A549 (cell line): ENCODE results near the gene CHAF1A. TPM values are rescaled to one million over a fixed set of nuclear protein-coding genes. Genes with fewer than 3 reads are reported as not detected.

Source experiments
- ATAC-seq, 2 experiments: fragments of 200-7000 bp in 1 of 2; fragments of >200 bp in 1 of 2; cut with Nextera tagmentation in 1 of 2; cut with Tn5 transposase in 1 of 2; 3 replicates each; pipeline versions ENCODE4 v1.8.0 to v1.9.1; 2018 to 2020; ENCODE audit warnings: mild to moderate bottlenecking in 1 of 2, moderate library complexity in 1 of 2
- CTCF ChIA-PET: fragments of 300-600 bp; sonication (Branson Sonifier 250); formaldehyde crosslinking; extraction: SDS; loops from one replicate; lab custom pipeline; 2021; ENCODE audit warnings: antibody characterized with exemption, inconsistent platforms; lab: Yijun Ruan, JAX
- POLR2A ChIA-PET: fragments of 350-600 bp; formaldehyde crosslinking; extraction: SDS; loops from one replicate; lab custom pipeline; 2021; ENCODE audit warnings: antibody characterized with exemption, inconsistent platforms; lab: Yijun Ruan, JAX
- DNase-seq, 2 experiments: peaks; one replicate each; pipeline versions ENCODE4 v3.0.0 to v3.0.0-alpha.2; 2011 to 2016; ENCODE audit warnings: low read depth in 1 of 2, low spot score in 1 of 2
- FAIRE-seq: peaks from 2 replicates; lab custom pipeline; 2011; peaks lifted over from hg19 to GRCh38; lab: Jason Lieb, UNC
- H3K27ac ChIP-seq, 2 experiments: fragments of >200 bp; sonication (Bioruptor Twin); formaldehyde crosslinking; 3 replicates each; pipeline ENCODE4 v1.5.1; 2016 to 2017
- H3K4me1 ChIP-seq: fragments of >200 bp; sonication (Bioruptor Twin); formaldehyde crosslinking; 3 replicates; pipeline ENCODE4 v1.6.1; 2016
- H3K4me2 ChIP-seq: fragments of >200 bp; sonication (Bioruptor Twin); formaldehyde crosslinking; 3 replicates; pipeline ENCODE4 v1.6.1; 2016
- H3K4me3 ChIP-seq: fragments of >200 bp; sonication (Bioruptor Twin); formaldehyde crosslinking; 3 replicates; pipeline ENCODE4 v1.5.1; 2016
- H3K9me3 ChIP-seq: fragments of >200 bp; sonication (Bioruptor Twin); formaldehyde crosslinking; 3 replicates; pipeline ENCODE4 v1.6.1; 2016
- CBX2 ChIP-seq: fragments of 200-600 bp; sonication (generic); IDR thresholded peaks from 2 replicates; pipeline ENCODE4 v1.6.1; 2016; ENCODE audit warnings: low read depth, mild to moderate bottlenecking, borderline replicate concordance
- CBX8 ChIP-seq: fragments of 200-600 bp; sonication (generic); IDR thresholded peaks from 2 replicates; pipeline ENCODE4 v1.6.1; 2016
- CEBPB ChIP-seq, 2 experiments: fragments of >200 bp in 1 of 2; sonication (Bioruptor Twin) in 1 of 2; formaldehyde crosslinking in 1 of 2; IDR thresholded peaks; 2 replicates each; pipeline ENCODE4 v1.6.1; 2012 to 2016
- CHD2 ChIP-seq: fragments of 150-350 bp; IDR thresholded peaks from 2 replicates; pipeline ENCODE4 v1.6.1; 2014; ENCODE audit warnings: low read length; ENCODE audit not compliant: partially characterized antibody
- CHD4 ChIP-seq: fragments of 200-600 bp; sonication (generic); IDR thresholded peaks from 2 replicates; pipeline ENCODE4 v1.6.1; 2016; ENCODE audit warnings: antibody characterized with exemption, mild to moderate bottlenecking, borderline replicate concordance
- E2F6 ChIP-seq: IDR thresholded peaks from 2 replicates; pipeline ENCODE4 v1.6.1; 2012; ENCODE audit warnings: low read depth, borderline replicate concordance
- ESRRA ChIP-seq: fragments of 150-350 bp; IDR thresholded peaks from 2 replicates; pipeline ENCODE4 v1.6.1; 2014; ENCODE audit warnings: mild to moderate bottlenecking, low read length, borderline replicate concordance
- FOSB ChIP-seq: fragments of 250-450 bp; sonication (Bioruptor Pico); IDR thresholded peaks from 2 replicates; pipeline ENCODE4 v1.5.0; 2020; ENCODE audit warnings: mild to moderate bottlenecking, moderate library complexity
- FOSL2 ChIP-seq, 2 experiments: fragments of 450-650 bp in 1 of 2; fragments of >200 bp in 1 of 2; sonication (Bioruptor Twin) in 1 of 2; formaldehyde crosslinking; IDR thresholded peaks; 2 replicates each; pipeline versions ENCODE4 v1.5.0 to v1.6.1; 2016 to 2020; ENCODE audit warnings: mild to moderate bottlenecking in 1 of 2, moderate library complexity in 1 of 2
- FOXS1 ChIP-seq: fragments of 250-450 bp; sonication (Bioruptor Pico); IDR thresholded peaks from 2 replicates; pipeline ENCODE4 v1.5.0; 2020; ENCODE audit warnings: mild to moderate bottlenecking, moderate library complexity
- GATA3 ChIP-seq: IDR thresholded peaks from 2 replicates; pipeline ENCODE4 v1.6.1; 2012; ENCODE audit warnings: borderline replicate concordance
- HDAC2 ChIP-seq: fragments of 200-600 bp; sonication (generic); IDR thresholded peaks from 2 replicates; pipeline ENCODE4 v1.6.1; 2016
- HOXB5 ChIP-seq: fragments of 250-450 bp; sonication (Bioruptor Pico); IDR thresholded peaks from 2 replicates; pipeline ENCODE4 v1.5.0; 2020; ENCODE audit warnings: mild to moderate bottlenecking, moderate library complexity
- KDM1A ChIP-seq: fragments of 200-600 bp; sonication (generic); IDR thresholded peaks from 2 replicates; pipeline ENCODE4 v1.6.1; 2016; ENCODE audit warnings: low read depth, mild to moderate bottlenecking
- MAFK ChIP-seq: fragments of 450-650 bp; IDR thresholded peaks from 2 replicates; pipeline ENCODE4 v1.6.1; 2014; ENCODE audit not compliant: partially characterized antibody
- MAZ ChIP-seq: fragments of 150-350 bp; IDR thresholded peaks from 2 replicates; pipeline ENCODE4 v1.6.1; 2014; ENCODE audit warnings: antibody characterized with exemption, low read depth, low read length, borderline replicate concordance
- MYC ChIP-seq: IDR thresholded peaks from 2 replicates; pipeline ENCODE4 v1.6.1; 2012; ENCODE audit warnings: mild to moderate bottlenecking, inconsistent platforms, low read length, improper control_type of control experiment, borderline replicate concordance
- PHF8 ChIP-seq: fragments of 200-600 bp; sonication (generic); IDR thresholded peaks from 2 replicates; pipeline ENCODE4 v1.6.1; 2016; ENCODE audit warnings: low read depth, mild to moderate bottlenecking, antibody characterized with exemption, moderate library complexity, borderline replicate concordance
- POLR2A ChIP-seq: IDR thresholded peaks from 2 replicates; pipeline ENCODE4 v1.6.1; 2012; ENCODE audit warnings: mild to moderate bottlenecking, low read length
- POLR2AphosphoS2 ChIP-seq: conservative IDR thresholded peaks from 2 replicates; pipeline ENCODE4 v1.6.1; 2012; ENCODE audit warnings: low read length, improper control_type of control experiment, inconsistent platforms
- RAD21 ChIP-seq, 2 experiments: fragments of >200 bp in 1 of 2; sonication (Bioruptor Twin) in 1 of 2; formaldehyde crosslinking in 1 of 2; IDR thresholded peaks in 1 of 2; conservative IDR thresholded peaks in 1 of 2; 2 replicates in 1 of 2; 3 replicates in 1 of 2; pipeline ENCODE4 v1.6.1; 2012 to 2018; ENCODE audit warnings: inconsistent platforms in 1 of 2
- RARB ChIP-seq: fragments of 250-450 bp; sonication (Bioruptor Pico); IDR thresholded peaks from 2 replicates; pipeline ENCODE4 v1.8.0; 2021; ENCODE audit warnings: mild to moderate bottlenecking, moderate library complexity
- RNF2 ChIP-seq: fragments of 200-600 bp; sonication (generic); IDR thresholded peaks from 2 replicates; pipeline ENCODE4 v1.6.1; 2016; ENCODE audit warnings: low read depth, mild to moderate bottlenecking, antibody characterized with exemption, moderate library complexity, borderline replicate concordance
- ZC3H11A ChIP-seq: fragments of 450-650 bp; IDR thresholded peaks from 2 replicates; pipeline ENCODE4 v1.6.1; 2014; ENCODE audit warnings: antibody characterized with exemption, mild to moderate bottlenecking
- ZNF302 ChIP-seq: fragments of 250-450 bp; sonication (Bioruptor Pico); IDR thresholded peaks from 2 replicates; pipeline ENCODE4 v1.9.0; 2021; ENCODE audit warnings: inconsistent platforms, mild to moderate bottlenecking, moderate library complexity
- ZSCAN20 ChIP-seq: fragments of 250-450 bp; sonication (Bioruptor Pico); IDR thresholded peaks from 2 replicates; pipeline ENCODE4 v1.8.0; 2022; ENCODE audit warnings: mild to moderate bottlenecking, moderate library complexity
- WGBS: methylation state at CpG from one replicate; pipeline ENCODE4 v1.1.6; 2017; ENCODE audit errors: missing lambda C conversion rate; 5-methylcytosine and 5-hydroxymethylcytosine counted together
- polyA plus RNA-seq, 4 experiments: library from polyadenylated mRNA; depleted of rRNA in 3 of 4; stranded (reverse); fragments of >200 nt; fragmentation: RNase III in 1 of 4; extraction: RNeasy Plus Mini Kit Qiagen cat#74134 plus additional on column Dnase treatment in 1 of 4; gene quantifications; 2 replicates in 3 of 4; 3 replicates in 1 of 4; pipeline ENCODE4 v1.2.3, GENCODE V29; 2011 to 2017
- TF ChIP-seq, protein P1 (sequence below): fragments of >200 bp; sonication (Bioruptor Twin); formaldehyde crosslinking; IDR thresholded peaks from 2 replicates; pipeline ENCODE4 v1.6.1; 2016

The CHAF1A gene
- polyA plus RNA-seq, 2 of the 4 experiments (the other 2 are of a cell fraction) = 15.6 to 28.0 TPM

- Histone ChIP-seq H3K27ac (no peak overlapping the region), H3K4me3 (no peak overlapping the region), H3K4me2 (no peak overlapping the region), H3K9me3 (no peaks in the 10 kb centered on the region), H3K4me1 (peaks cover 14% of the 10 kb centered on the region)
- ChIA-PET POLR2A (interaction anchor here (0.6 kb wide), 1 partner anchor 20 kb away, joined by 3 read pairs; no protein-coding TSS in a partner anchor), CTCF (interaction anchor here (1.2 to 3.0 kb wide), 2 partner anchors 15 to 33 kb away, joined by 6 to 21 read pairs; partner anchors contain the start of gene SH3GL1)
- ATAC-seq (no peak), DNase-seq (no peak), FAIRE-seq (no peak)
- TF ChIP-seq, protein P1, sequence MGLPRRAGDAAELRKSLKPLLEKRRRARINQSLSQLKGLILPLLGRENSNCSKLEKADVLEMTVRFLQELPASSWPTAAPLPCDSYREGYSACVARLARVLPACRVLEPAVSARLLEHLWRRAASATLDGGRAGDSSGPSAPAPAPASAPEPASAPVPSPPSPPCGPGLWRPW = no peak
- TF ChIP-seq CEBPB (IDR thresholded peaks at IDR 0.05) = no peak
- no peak for TF ChIP-seq GATA3
- no peak for TF ChIP-seq RNF2
- no peak for TF ChIP-seq CBX8
- no peak for TF ChIP-seq FOSB (CRISPR knock-in tag)
- no peak for TF ChIP-seq MAZ
- TF ChIP-seq FOSL2 (IDR thresholded peaks at IDR 0.05) = no peak
- TF ChIP-seq FOSL2 (CRISPR knock-in tag; IDR thresholded peaks at IDR 0.05) = no peak
- TF ChIP-seq E2F6 = no peak
- TF ChIP-seq ZNF302 (CRISPR knock-in tag) = no peak
- no peak for TF ChIP-seq RARB
- TF ChIP-seq POLR2AphosphoS2 = no peak
- no peak for TF ChIP-seq CHD4
- TF ChIP-seq MYC = no peak
- WGBS = 94% methylated on average over 3 of the region's 10 CpGs
Observed at GRCh38 chr19:4367336-4367723, 35.1 kb upstream of the CHAF1A start.

DNA sequence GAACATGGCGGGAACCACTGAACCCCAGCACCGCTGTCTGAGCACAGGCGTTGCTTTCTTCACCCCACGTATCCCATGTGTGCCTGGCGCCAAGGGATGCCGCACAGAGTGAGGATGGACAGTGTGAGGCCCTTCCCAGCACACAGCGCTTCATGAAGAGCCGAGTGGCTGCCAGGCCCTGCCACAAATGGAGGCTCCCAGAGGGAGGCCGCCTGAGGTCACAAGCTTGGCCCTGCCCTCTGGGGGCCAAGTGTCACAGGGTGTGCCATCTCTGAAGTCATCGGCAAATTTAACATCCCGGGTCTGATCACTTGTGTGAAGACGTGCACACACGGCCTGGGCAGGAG, 34.7 kb upstream of the CHAF1A start:
- H3K4me1 ChIP-seq = peaks cover 14% of the 10 kb centered on the region
- H3K4me2 ChIP-seq = no peak overlapping the region
- ATAC-seq = no peak
- no peak for FAIRE-seq
- DNase-seq = no peak
- no peak for TF ChIP-seq PHF8
- TF ChIP-seq RARB = no peak
- TF ChIP-seq MAFK = no peak
- no peak for TF ChIP-seq ZSCAN20 (CRISPR knock-in tag)
- TF ChIP-seq POLR2A = no peak
- no peak for TF ChIP-seq FOXS1 (CRISPR knock-in tag)
- no peak for TF ChIP-seq E2F6
- no peak for TF ChIP-seq CBX2
- no peak for TF ChIP-seq KDM1A
- no peak for TF ChIP-seq FOSB (CRISPR knock-in tag)
- TF ChIP-seq CHD2 = no peak
- TF ChIP-seq HOXB5 (CRISPR knock-in tag) = no peak
- TF ChIP-seq ZNF302 (CRISPR knock-in tag) = no peak
- TF ChIP-seq RAD21 (conservative IDR thresholded peaks at IDR 0.05 in 1 of 2, IDR thresholded peaks at IDR 0.05 in 1 of 2) = no peak
- no peak for TF ChIP-seq ESRRA
- TF ChIP-seq ZC3H11A = no peak
- TF ChIP-seq HDAC2 = no peak
- TF ChIP-seq CHD4 = no peak
- CTCF ChIA-PET = no interaction called here
- H3K9me3 ChIP-seq = no peaks in the 10 kb centered on the region
- no peak overlapping the region for H3K4me3 ChIP-seq
- POLR2A ChIA-PET = interaction anchor here (0.6 kb wide), 1 partner anchor 20 kb away, joined by 3 read pairs; no protein-coding TSS in a partner anchor
- WGBS = 85% methylated on average over 9 of the region's 13 CpGs
- H3K27ac ChIP-seq = peak overlapping the region in 1 of 2 experiments; percentile 61; a peak in 2 of 6 replicates
